ENCODE results near the gene P4HA2.

The P4HA2 gene

GRCh38 chr5:132223861-132224260 is 3.8 kb downstream of the P4HA2 start:
- no peak for DNase-seq (ENCODE audit: low read depth in 2 of 2)

- DNase-seq (ENCODE audit: low read depth in 2 of 2): no peak
Observed at GRCh38 chr5:132222649-132223038, 5.0 kb downstream of the P4HA2 start.

GRCh38 chr5:132221781-132222648 is 5.6 kb downstream of the P4HA2 start:
- DNase-seq (ENCODE audit: low read depth in 2 of 2): no peak

GRCh38 chr5:132220491-132220890 is 7.2 kb downstream of the P4HA2 start:
- no peak for DNase-seq (ENCODE audit: low read depth in 2 of 2)

- no peak for DNase-seq (ENCODE audit: low read depth in 2 of 2)
Observed at GRCh38 chr5:132219981-132220380, 7.7 kb downstream of the P4HA2 start.

- no peak for DNase-seq (ENCODE audit: low read depth in 2 of 2)
Observed at GRCh38 chr5:132219289-132219970, 8.2 kb downstream of the P4HA2 start.

- DNase-seq (ENCODE audit: low read depth in 2 of 2): no peak
Observed at GRCh38 chr5:132218321-132218720, 9.3 kb downstream of the P4HA2 start.

GRCh38 chr5:132215329-132215728 is 12.3 kb downstream of the P4HA2 start:
- DNase-seq (ENCODE audit: low read depth in 2 of 2): no peak

- no peak for DNase-seq (ENCODE audit: low read depth in 2 of 2)
Observed at GRCh38 chr5:132214491-132214890, 13.2 kb downstream of the P4HA2 start.

- no peak for DNase-seq (ENCODE audit: low read depth in 2 of 2)
Observed at GRCh38 chr5:132213666-132214065, 14.0 kb downstream of the P4HA2 start.

- DNase-seq (ENCODE audit: low read depth in 2 of 2): no peak
Observed at GRCh38 chr5:132211787-132212186, 15.9 kb downstream of the P4HA2 start.

GRCh38 chr5:132210944-132211343 is 16.7 kb downstream of the P4HA2 start:
- no peak for DNase-seq (ENCODE audit: low read depth in 2 of 2)

- no peak for DNase-seq (ENCODE audit: low read depth in 2 of 2)
Observed at GRCh38 chr5:132209901-132210545, 17.6 kb downstream of the P4HA2 start.

- DNase-seq (ENCODE audit: low read depth in 2 of 2): no peak
Observed at GRCh38 chr5:132209131-132209530, 18.5 kb downstream of the P4HA2 start.

- no peak for DNase-seq (ENCODE audit: low read depth in 2 of 2)
Observed at GRCh38 chr5:132207778-132208177, 19.9 kb downstream of the P4HA2 start.

- no peak for DNase-seq (ENCODE audit: low read depth in 2 of 2)
Observed at GRCh38 chr5:132206782-132207181, 20.9 kb downstream of the P4HA2 start.

- DNase-seq (ENCODE audit: low read depth in 2 of 2): no peak
Observed at GRCh38 chr5:132205385-132206125, 22.1 kb downstream of the P4HA2 start.

GRCh38 chr5:132204371-132205135 is 23.1 kb downstream of the P4HA2 start:
- no peak for DNase-seq (ENCODE audit: low read depth in 2 of 2)

- DNase-seq (ENCODE audit: low read depth in 2 of 2): no peak
Observed at GRCh38 chr5:132203916-132204315, 23.7 kb downstream of the P4HA2 start.

- DNase-seq (ENCODE audit: low read depth in 2 of 2): no peak
Observed at GRCh38 chr5:132203464-132203818, 24.2 kb downstream of the P4HA2 start.

GRCh38 chr5:132202711-132203463 is 24.8 kb downstream of the P4HA2 start:
- no peak for DNase-seq (ENCODE audit: low read depth in 2 of 2)
